ENCODE data around the gene UMODL1.

- TF ChIP-seq CTCF (conservative IDR thresholded peaks at IDR 0.05), result no peak
- TF ChIP-seq ZFX (IDR thresholded peaks at IDR 0.05), result no peak
Observed at GRCh38 chr21:42160111-42160721, 89.1 kb downstream of the UMODL1 start.
